GM18517 (cell line): ENCODE measurements around the gene MMS22L.
"Not testable (repeated sequence)": the region's sequence is repeated elsewhere in the genome, so short reads cannot be mapped to it uniquely, and the experiment has no call there.

Experiments used
- ATAC-seq: cut with Tn5 transposase; IDR thresholded peaks from one replicate; pipeline ENCODE4 v1.9.1; 2021; ENCODE audit warnings: mild to moderate bottlenecking, moderate library complexity; ENCODE audit not compliant: unreplicated experiment

MMS22L gene

DNA sequence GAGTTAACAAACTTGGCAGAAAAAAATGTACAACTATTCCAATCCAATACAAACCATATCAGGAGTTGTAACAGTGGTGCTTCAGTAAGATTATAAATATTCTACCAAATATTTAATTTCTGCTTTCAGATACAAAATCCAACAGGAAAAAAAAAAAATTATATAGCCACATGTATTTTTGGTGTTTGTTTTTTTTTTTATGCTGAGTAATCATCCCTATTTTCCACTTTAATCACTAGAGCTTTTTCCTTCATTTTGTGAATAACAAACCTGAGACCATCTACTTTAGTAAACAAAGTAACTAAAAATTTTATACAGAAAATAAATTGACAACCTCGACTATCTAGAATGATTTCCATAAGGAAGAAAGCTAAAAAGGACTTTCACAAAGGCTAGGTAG lies 36.2 kb downstream of the MMS22L start:
- no peak for ATAC-seq

DNA sequence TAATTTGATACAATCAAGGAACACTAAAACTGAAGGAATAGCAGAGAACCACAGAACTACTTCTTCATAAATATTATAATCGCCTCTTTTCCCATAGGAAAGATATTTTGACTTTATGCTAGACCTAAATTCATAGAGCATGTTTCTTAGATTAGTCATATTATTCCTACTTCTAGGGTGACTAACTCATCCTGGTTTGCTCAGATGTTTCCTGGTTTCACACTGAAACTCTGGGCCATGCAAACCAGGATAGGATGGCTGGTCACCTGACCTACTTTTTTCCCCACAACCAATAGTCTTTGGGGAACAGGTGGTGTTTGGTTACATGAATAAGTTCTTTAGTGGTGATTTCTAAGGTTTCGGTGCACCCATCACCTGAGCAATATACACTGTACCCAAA lies 42.8 kb downstream of the MMS22L start:
- ATAC-seq, result no peak

DNA sequence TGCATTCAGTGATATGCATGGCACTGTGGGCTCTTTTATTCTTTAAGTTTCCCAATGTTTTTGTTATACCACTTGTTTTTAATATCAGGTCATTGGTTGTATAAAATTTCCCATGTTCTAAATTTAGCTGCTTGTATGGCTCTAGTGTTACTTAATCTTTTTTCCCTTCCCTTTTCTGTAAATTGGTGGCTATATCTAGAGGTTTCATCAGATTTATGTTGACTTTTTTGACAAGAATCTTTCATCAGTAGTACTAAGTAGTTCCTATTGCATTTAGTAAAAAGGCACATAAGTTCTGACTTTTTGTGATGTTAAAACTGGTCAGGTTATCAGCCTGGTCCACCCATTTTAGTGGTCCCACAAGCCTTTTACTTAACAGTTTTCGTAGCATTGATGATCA lies 51.1 kb downstream of the MMS22L start:
- no peak for ATAC-seq

DNA sequence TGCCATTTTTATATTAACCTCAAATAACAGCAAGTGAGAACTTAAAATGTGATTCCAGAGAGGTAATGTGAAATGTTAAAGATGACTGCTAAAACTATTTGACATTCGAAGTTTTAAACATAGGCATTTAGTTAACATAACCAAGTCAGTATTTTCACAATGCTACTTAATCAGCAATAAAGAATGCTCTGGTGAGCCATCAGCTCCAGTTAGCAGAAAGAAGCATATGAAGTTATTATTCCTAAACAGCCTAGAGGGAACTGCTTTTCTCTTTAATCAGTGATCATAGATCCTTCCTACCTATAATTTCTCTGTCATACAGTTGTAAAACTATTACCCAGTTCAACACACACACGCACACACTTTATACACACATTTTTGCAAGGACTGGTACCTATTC lies 60.1 kb downstream of the MMS22L start:
- no peak for ATAC-seq

DNA sequence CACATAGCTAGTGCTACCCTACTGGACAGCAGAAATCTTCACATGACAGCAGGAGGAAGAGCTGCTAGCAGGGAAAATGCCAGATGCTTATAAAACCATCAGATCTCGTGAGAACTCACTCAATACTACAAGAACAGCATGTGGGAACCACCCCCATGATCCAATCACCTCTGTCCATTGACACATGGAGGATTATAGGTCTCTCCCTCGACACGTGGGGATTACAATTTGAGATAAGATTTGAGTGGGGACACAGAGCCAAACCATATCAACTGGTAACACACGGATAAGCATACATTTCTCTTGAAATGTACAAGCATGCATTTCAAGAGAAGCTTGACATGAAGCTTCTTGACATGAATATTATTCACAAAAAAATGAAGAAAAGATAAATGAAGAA lies 64.1 kb downstream of the MMS22L start:
- no peak for ATAC-seq

DNA sequence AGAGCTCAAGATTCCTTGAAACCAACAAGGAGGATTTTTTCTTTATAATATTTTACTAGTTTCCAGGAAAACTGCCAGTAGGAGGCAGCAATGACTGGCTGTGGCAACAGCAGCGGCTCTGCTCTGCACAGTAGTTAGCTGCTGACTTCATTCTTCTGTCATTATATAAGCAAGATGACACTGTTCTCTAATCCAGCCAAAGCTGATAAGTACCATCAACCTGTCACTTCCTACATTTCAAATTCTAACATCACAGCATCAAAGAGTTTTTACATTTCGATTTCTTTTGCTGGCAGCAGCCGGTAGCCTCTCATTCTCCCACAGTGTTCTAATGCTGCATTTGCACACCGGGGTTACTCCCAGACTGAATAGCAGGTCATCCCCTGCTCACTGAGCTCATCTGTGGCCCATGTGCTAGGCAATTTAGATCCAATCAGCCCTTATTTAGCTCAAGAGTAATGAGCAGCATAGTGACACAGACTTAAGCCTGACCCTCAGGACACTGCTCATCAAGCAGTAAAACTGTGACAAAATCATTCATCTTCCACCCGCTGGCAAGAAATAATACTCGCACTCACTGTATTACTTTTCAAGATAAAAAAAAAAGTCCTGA lies 67.8 kb downstream of the MMS22L start:
- no peak for ATAC-seq

DNA sequence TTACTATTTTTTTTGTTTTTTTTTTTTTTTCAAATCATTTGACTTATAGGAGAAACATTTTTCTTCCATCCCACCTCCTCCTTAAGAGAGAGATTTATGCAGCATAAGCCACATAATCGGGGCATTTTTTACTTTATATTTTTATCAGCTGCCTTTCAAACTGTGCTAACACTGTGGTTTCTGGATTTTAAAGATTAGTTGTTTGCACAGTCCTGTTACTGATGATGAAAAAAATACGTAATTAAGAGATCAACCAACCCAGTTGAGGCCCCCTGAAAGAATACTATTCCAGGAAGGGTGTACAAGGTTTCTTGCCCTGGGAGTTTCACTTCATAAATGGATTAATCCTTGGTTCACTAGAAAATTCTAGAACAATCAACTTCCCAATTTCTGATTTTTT lies 68.3 kb downstream of the MMS22L start:
- ATAC-seq, result no peak

DNA sequence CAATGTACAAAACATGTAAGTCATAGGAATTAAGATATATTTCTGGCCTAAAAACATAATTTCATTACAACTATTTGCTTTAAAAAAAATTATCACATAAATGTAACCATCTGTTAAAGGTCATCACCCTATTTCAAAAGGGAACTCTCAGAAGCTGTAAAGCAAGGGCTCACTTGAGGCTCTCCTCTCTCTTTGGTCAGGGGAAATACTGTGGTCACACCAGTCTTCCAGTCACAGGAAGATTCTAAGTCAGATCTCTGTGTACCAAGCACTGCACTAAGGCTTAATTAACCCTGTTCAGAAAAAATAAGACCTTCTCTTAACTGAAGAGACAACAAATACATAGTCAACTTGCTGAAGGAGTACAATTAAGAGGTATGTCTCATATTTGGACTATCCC lies 75.6 kb downstream of the MMS22L start:
- no peak for ATAC-seq

DNA sequence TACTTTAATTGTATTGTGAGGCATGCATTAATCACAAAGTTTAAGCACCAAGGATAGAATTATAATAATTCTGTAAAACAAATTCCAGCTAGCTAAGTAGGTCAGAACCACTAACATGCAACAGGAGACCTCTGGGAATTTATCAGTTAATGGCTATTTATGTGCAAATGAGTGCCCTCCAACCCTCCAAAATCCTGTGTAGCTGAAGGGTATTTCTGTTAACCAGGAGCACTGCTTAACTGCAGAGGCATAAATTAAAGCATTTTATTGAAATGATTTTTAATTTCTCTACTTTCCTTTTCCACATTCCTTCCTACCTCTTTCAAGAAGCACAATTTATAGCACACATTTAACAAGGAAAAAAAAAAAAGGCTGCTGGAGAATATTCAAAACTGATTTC lies 77.0 kb downstream of the MMS22L start:
- ATAC-seq, result no peak

DNA sequence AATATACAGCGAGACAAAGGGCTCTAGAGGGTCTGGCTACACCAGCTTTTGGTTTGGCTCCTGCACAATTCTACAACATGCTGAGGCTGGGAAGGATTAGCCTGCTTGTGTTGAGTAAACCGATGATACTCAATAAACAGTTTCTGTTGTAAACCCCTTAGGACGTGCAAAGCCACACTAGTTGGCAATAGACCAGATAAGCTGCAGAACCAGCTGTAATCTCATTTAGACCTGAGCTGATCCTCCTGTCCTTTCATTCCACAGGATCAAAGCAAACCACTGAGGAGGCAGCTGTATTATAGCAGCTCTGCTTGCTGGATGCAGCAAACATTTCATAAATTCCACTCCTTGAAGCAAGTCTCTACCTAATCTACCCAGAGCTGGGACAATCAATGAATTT lies 79.7 kb downstream of the MMS22L start:
- no peak for ATAC-seq

DNA sequence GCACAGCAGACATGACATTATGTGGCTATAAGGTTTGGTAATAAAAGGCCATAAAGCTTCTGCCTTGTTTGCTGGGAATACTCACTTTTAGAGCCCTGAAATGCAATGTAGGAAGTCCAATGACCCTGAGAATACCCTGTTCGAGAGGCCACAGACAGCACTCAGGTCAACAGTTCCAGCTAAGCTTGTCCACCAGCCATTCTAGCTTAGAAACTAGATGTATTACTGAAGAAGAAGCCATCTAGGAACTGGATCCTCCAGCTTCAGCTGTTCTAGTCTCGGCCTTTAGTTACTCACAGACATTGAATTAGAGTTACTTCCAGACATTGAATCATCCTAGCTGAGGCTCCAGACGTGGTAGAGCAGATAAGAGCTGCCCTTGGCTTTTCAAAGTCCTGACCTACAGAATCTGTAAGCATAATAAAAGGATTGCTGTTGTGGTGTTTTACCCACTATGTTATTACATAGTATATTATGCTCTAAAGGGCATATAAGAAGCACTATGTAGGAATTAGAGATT lies 84.9 kb downstream of the MMS22L start:
- no peak for ATAC-seq

DNA sequence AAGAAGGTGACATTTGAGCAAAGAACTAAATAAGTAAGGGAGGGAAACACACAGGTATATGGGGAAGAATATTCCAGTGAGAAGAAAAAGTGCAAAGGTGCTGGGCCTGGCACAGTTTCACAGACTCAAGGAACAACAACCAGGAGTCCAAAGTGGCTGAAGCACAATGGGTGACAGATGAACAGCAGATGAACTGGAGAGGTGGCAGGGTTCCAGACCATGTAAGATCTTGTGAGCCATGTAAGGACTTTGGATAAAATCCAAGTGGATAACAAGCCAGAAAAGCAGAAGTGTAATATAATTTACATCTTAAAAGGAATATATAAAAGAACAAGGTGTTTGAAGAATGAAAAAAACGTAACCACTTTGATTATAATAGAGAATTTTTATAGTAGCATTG lies 87.9 kb downstream of the MMS22L start:
- ATAC-seq, result no peak

DNA sequence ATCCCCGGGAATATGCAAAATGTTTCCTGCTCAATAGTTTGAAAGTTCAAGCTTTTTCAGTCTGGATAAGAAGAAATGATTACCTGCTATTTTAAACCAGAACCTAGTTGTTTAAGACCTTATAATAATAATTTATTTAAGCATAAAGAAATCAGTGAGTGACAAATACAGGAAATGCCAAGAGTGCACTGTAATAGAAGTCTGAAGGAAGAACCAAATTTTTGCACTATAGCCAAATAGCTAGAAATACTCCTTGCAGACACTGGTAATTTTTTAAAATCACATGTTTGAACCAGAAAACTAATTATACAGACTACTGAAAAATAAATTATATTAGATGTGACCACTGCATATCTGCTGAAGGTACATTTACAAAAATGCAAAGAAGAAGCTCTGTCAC lies 93.2 kb downstream of the MMS22L start:
- no peak for ATAC-seq

DNA sequence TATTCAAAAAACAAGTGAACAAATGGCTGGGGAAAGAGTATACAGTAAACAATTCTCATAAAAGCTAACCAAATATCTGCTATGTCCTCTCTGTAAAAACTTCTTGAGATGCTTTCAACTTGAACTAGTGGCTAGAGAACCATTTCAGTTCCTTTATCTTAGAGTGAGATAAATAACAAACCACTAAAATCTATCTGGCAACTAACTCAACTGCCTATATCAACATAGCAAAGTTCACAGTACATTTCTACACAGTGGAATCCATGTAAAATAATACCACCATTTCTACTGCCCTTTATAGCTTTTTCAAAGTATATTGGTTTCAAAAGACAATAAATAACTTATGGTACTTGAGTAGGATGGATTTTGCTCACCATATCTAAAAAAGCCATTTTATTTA lies 95.1 kb downstream of the MMS22L start:
- no peak for ATAC-seq

DNA sequence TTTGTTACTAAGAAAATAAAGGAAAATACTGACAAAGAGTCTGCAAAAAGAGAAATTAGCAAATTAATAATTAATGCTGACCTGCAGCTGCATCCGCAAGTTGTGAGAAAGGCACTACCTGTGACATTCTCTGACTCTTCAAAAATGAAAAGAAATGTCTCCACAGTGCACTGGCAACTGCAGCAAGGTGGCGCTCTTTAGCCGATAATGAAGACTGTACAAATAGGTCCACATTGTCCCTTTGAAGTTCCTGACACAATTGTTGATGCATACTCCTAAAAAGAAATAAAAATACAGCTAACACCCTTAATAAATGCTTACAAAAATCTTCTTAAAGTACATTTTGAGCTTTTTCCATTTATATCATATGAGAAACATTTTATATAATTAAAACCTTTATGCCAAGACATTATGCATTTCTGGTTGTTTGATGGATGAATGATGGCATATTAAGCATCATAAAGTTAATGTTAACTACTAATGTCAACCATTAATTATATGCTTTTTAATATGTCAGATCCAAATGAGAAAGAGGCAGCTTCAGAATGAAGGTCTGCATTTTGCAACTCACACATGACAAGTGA lies 96.5 kb downstream of the MMS22L start:
- ATAC-seq, result peak; percentile 92

DNA sequence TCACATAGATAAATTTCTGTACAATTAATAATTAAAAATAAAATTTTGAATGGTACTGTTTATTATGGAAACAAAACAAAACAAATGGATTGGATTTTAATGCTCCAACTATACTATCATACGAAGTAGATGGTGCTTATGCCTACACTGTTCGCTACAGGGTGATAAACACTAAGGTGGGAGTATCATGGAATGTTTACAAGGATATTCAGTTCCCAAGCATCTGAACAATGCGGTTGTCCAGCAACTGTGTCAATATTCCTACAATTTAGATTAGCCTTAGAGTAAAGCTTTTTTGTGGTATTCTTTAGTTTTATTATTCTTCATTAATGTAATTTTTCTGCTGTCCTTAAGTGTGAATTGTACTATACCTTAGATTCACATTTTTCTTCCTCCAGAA lies 105.1 kb downstream of the MMS22L start:
- no peak for ATAC-seq

DNA sequence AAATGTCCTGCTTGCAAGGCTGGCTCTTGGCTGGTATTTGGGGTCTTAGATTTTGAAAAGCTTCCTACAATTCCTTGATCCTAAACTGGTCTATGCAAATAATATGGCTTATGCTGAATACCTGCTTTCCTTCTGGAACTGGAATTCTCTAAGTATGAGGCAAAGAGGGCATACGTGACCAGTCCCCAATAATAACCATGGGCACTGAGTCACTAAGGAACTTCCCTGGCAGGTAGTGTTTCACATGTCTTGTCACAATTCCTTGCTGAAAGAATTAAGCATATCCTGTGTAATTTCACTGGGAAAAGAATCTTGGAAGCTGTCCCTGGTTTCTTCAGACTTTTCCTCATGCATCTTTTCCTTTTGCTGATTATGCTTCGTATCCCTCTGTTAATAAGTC lies 106.5 kb downstream of the MMS22L start:
- ATAC-seq, result no peak

DNA sequence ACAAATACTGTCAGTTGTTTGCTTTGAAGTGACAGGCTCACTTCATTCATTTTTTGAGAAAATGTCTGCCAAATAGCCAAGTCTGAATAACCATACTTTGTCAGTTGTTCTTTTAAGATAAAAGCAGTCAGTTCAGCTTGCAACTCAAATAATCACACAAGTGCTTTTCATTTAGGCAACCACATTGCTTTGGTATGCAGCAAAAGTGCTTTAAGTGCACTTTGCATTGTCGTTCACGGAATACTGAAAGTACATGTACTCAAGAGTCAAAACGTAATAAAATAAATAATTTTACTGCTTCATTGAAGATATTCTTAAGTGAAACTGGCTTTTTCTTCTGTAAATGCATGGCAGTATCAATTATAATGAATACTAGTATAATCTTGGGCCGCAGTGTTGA lies 107.2 kb downstream of the MMS22L start:
- no peak for ATAC-seq

DNA sequence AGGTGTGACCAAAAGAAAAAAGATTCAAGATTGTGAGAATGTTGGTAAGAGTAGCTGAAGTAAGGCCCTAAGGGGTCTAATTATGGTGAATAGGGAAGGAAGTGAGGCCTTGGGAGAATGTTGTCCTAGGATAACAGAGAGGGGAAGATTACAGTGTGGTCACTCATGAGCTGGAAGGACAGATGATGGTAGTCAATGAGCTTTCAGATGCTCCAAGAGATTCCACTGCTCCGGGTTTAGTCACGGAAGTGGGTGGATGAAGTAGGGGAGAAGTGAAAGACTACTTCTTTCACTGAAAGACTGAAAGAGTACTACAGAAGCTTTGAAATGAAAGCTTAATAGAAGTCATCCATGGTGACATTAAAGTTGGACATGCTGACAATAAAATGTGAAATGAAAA lies 108.5 kb downstream of the MMS22L start:
- ATAC-seq, result no peak

DNA sequence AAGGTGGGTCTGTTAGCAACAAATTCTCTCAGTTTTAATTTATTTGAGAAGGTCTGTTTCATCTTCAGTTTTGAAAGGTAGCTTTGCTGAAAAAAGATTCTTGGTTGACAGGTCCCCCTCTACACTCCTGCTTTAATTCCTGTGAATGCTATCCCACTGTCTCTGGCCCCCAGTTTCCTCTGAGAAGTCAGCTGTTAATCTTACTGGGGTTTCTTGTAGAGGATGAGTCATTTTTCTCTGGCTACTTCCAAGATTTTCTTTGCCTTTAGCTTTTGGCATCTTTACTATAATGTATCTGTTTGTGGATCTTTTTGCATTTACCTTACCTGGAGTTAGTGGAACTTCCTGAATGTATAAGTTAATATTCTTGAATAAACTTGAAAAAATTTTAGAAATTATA lies 122.7 kb downstream of the MMS22L start:
- ATAC-seq, result no peak

DNA sequence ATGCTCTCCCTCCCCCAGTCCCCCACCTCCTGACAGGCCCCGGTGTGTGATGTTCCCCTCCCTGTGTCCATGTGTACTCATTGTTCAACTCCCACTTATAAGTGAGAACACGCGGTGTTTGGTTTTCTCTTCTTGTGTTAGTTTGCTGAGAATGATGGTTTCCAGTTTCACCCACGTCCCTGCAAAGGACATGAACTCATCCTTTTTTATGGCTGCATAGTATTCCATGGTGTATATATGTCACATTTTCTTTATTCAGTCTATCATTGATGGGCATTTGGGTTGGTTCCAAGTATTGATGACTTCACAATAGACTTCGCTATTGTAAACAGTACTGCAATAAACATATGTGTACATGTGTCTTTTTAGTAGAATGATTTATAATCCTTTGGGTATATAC lies 127.6 kb downstream of the MMS22L start:
- ATAC-seq, result not testable (repeated sequence)

DNA sequence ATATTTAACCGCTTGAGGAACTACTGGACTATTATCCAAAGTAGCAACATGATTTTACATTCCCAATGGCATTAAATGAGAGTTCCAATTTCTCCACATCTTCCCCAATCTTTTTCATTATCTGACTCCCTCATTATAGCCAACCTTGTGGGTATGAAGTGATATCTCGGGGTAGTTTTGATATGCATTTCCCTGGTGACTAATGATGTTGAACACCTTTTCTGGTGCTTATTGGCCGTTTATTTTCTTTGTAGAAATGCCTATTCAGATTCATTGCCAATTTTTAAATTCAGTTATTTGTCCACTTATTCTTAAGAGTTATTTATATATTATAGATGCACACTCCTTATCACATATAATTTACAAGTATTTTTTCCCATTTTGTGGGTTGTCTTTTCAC lies 129.0 kb downstream of the MMS22L start:
- ATAC-seq, result no peak

DNA sequence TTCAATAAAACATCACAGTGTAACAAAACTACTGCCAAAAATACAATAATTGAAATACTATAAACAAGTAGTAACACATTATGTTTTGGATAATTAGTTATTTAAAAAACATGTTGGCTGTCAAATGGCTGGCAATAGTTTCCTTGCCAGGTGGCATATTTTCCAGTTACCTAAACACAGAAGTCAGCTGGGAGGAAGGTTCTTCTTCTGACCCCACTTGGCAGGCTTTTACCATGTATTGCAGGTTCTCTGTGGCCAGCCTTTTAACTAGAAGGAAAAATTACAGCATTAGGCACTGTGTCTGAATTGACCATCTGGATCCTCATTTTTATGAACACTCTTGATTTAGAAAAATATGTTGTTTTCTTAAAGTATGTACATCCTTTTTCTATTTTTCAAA lies 131.4 kb downstream of the MMS22L start:
- ATAC-seq, result no peak
